HepG2 (cell line): Measurements from ENCODE around the gene ZNF839. TPM values are rescaled to one million over a fixed set of nuclear protein-coding genes. Genes with fewer than 3 reads are reported as not detected.

Source experiments
- ADNP ChIP-seq: sonication (generic); formaldehyde crosslinking; IDR thresholded peaks from 2 replicates; pipeline ENCODE4 v1.4.0; 2020; ENCODE audit warnings: missing genetic modification reagents
- ARID2 ChIP-seq: sonication (generic); formaldehyde crosslinking; IDR thresholded peaks from 2 replicates; pipeline ENCODE4 v1.8.1; 2022; ENCODE audit warnings: mild to moderate bottlenecking, missing genetic modification reagents, borderline replicate concordance
- DMAP1 ChIP-seq: IDR thresholded peaks from 2 replicates; pipeline ENCODE4 v1.6.1; 2016
- DZIP1 ChIP-seq: sonication (generic); formaldehyde crosslinking; IDR thresholded peaks from 2 replicates; pipeline ENCODE4 v1.5.0; 2020; ENCODE audit warnings: mild to moderate bottlenecking, missing genetic modification reagents
- EHMT2 ChIP-seq: fragments of 200-600 bp; sonication (generic); IDR thresholded peaks from 2 replicates; pipeline ENCODE4 v1.7.0; 2017; ENCODE audit warnings: antibody characterized with exemption, low read depth, low read length, borderline replicate concordance
- ESRRA ChIP-seq: sonication (generic); formaldehyde crosslinking; IDR thresholded peaks from 2 replicates; pipeline ENCODE4 v1.5.1; 2020; ENCODE audit warnings: mild to moderate bottlenecking, low read depth, missing genetic modification reagents
- HMGA1 ChIP-seq: sonication (generic); formaldehyde crosslinking; conservative IDR thresholded peaks from 2 replicates; pipeline ENCODE4 v1.4.0; 2020; ENCODE audit warnings: missing genetic modification reagents
- KLF12 ChIP-seq: sonication (generic); formaldehyde crosslinking; IDR thresholded peaks from 2 replicates; pipeline ENCODE4 v1.4.0; 2020; ENCODE audit warnings: missing genetic modification reagents, borderline replicate concordance
- MYC ChIP-seq: sonication (generic); formaldehyde crosslinking; IDR thresholded peaks from 2 replicates; pipeline ENCODE4 v1.9.0; 2021; ENCODE audit warnings: missing genetic modification reagents, borderline replicate concordance
- NPAS2 ChIP-seq: sonication (generic); formaldehyde crosslinking; IDR thresholded peaks from 2 replicates; pipeline ENCODE4 v1.8.0; 2022; ENCODE audit warnings: mild to moderate bottlenecking, missing genetic modification reagents, borderline replicate concordance
- RBM39 ChIP-seq: fragments of 200-400 bp; formaldehyde crosslinking; IDR thresholded peaks from one replicate; pipeline ENCODE4 v1.6.1; 2018; ENCODE audit warnings: antibody characterized with exemption, mild to moderate bottlenecking, low read depth, low read length; ENCODE audit not compliant: poor library complexity, severe bottlenecking
- SIN3A ChIP-seq: IDR thresholded peaks from 2 replicates; pipeline ENCODE4 v1.6.1; 2011; ENCODE audit warnings: low read depth, mild to moderate bottlenecking, control low read depth, low read length, borderline replicate concordance
- SP1 ChIP-seq, 2 experiments: fragments of 450-650 bp in 1 of 2; sonication (generic) in 1 of 2; formaldehyde crosslinking in 1 of 2; IDR thresholded peaks; 2 replicates each; pipeline versions ENCODE4 v1.4.0 to v1.6.1; 2016 to 2020; ENCODE audit warnings: missing genetic modification reagents in 1 of 2
- TFE3 ChIP-seq: IDR thresholded peaks from 2 replicates; pipeline ENCODE4 v1.6.1; 2016
- THYN1 ChIP-seq: sonication (generic); formaldehyde crosslinking; IDR thresholded peaks from 2 replicates; pipeline ENCODE4 v1.8.1; 2023; ENCODE audit warnings: low read depth, mild to moderate bottlenecking, moderate library complexity, missing genetic modification reagents, borderline replicate concordance
- U2AF1 ChIP-seq: fragments of 200-400 bp; formaldehyde crosslinking; optimal IDR thresholded peaks from 2 replicates; pipeline ENCODE3; 2017; ENCODE audit warnings: mild to moderate bottlenecking, low read depth, low read length
- ZNF12 ChIP-seq: sonication (generic); formaldehyde crosslinking; IDR thresholded peaks from 2 replicates; pipeline ENCODE4 v1.5.0; 2020; ENCODE audit warnings: missing genetic modification reagents
- ZNF143 ChIP-seq: sonication (generic); formaldehyde crosslinking; IDR thresholded peaks from 2 replicates; pipeline ENCODE4 v1.4.0; 2020; ENCODE audit warnings: missing genetic modification reagents
- ZNF205 ChIP-seq: IDR thresholded peaks from 2 replicates; pipeline ENCODE4 v1.6.1; 2018; ENCODE audit warnings: missing biosample characterization, missing genetic modification reagents
- ZNF335 ChIP-seq: sonication (generic); formaldehyde crosslinking; IDR thresholded peaks from 2 replicates; pipeline ENCODE4 v1.4.0; 2020; ENCODE audit warnings: missing genetic modification reagents
- ZNF33B ChIP-seq: sonication (generic); formaldehyde crosslinking; IDR thresholded peaks from 2 replicates; pipeline ENCODE4 v1.5.1; 2020; ENCODE audit warnings: mild to moderate bottlenecking, missing genetic modification reagents
- ZNF350 ChIP-seq: sonication (generic); formaldehyde crosslinking; IDR thresholded peaks from 2 replicates; pipeline ENCODE4 v1.4.0; 2020; ENCODE audit warnings: mild to moderate bottlenecking, low read depth, missing genetic modification reagents, borderline replicate concordance
- ZNF557 ChIP-seq: sonication (generic); formaldehyde crosslinking; IDR thresholded peaks from 2 replicates; pipeline ENCODE4 v1.4.0; 2020; ENCODE audit warnings: missing genetic modification reagents
- ZNF7 ChIP-seq: IDR thresholded peaks from 2 replicates; pipeline ENCODE4 v1.6.1; 2016; ENCODE audit warnings: missing biosample characterization, missing genetic modification reagents
- ZNF75D ChIP-seq: sonication (generic); formaldehyde crosslinking; IDR thresholded peaks from 2 replicates; pipeline ENCODE4 v1.8.1; 2023; ENCODE audit warnings: missing genetic modification reagents, mild to moderate bottlenecking, borderline replicate concordance
- ZNF777 ChIP-seq: sonication (generic); formaldehyde crosslinking; IDR thresholded peaks from 2 replicates; pipeline ENCODE4 v1.4.0; 2020; ENCODE audit warnings: missing genetic modification reagents
- ZNF879 ChIP-seq: sonication (generic); formaldehyde crosslinking; IDR thresholded peaks from 2 replicates; pipeline ENCODE4 v1.8.1; 2023; ENCODE audit warnings: missing genetic modification reagents
- ZSCAN25 ChIP-seq: sonication (generic); formaldehyde crosslinking; IDR thresholded peaks from 2 replicates; pipeline ENCODE4 v1.8.0; 2022; ENCODE audit warnings: mild to moderate bottlenecking, missing genetic modification reagents
- polyA plus RNA-seq, 8 experiments: library from polyadenylated mRNA; depleted of rRNA in 3 of 8; stranded (reverse) in 7 of 8; unstranded in 1 of 8; fragments of >200 nt; fragmentation: Illumina TruSeq in 4 of 8; extraction: Trizol in 4 of 8; gene quantifications; 2 replicates each; pipeline versions ENCODE4 v1.2.1 to v1.2.3, GENCODE V29; 2011 to 2016; ENCODE audit warnings: low read depth in 4 of 8, missing spikeins in 1 of 8, mixed read lengths in 1 of 8; ENCODE audit not compliant: insufficient read depth in 1 of 8
- total RNA-seq, 5 experiments: library from RNA; depleted of rRNA; stranded (reverse); fragments of >200 nt; fragmentation: Illumina TruSeq; extraction: Trizol; gene quantifications; 2 replicates each; pipeline ENCODE4 v1.2.3, GENCODE V29; 2016; ENCODE audit warnings: low read depth in 1 of 5

ZNF839 gene
- total and polyA plus RNA-seq, 2 of the 13 experiments (the other 11 are each of a cell fraction or from before 2014, with no cell fraction given): 11.1 to 12.8 TPM

DNA sequence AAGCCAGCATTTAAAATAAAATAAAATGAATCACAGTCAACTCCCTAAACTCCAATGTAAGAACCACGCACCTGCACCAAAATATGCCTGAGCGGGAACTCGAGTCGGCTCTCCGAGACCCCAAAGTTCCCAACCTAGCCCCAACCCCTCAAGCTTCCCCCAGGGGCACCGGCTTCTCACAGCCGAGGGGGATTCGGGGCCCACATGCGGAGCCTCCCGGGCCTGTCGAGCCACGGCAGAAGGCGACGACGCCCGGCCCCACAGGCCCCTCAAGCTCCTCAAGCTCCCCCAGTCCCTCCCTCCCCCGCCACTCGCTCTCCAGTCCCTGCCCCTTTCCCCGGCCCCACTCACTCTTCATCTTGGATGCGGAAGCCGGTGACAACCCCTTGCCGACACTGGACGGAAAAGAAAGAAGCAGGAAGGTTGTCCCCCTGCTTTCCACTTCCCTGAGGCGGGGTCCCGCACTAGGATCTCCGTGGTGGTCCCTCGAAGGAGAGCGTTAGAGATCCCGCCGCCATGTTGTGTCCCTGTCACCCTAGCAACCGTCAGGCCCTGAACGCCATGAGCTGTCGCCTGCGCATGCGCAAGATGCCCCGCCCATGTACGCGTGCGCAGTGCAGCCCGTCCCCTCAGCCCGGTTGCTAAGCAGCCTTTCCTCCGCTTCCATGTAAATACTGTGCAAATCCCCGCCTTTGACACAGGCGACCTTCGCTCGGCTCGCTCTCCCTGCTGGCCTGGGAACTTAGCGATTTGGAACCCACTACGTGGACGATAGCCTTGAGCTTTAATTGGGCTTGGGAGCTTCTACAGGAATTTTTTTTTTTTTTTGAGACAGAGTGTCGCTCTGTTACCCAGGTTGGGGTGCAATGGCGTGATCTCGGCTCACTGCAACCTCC, 14.7 kb upstream of the ZNF839 start, which contains the start of gene MOK (continued):
- no peak for TF ChIP-seq DZIP1 (CRISPR knock-in tag)
- TF ChIP-seq SP1 (IDR thresholded peaks at IDR 0.05): no peak
- peak; percentile 88 for TF ChIP-seq SP1 (CRISPR knock-in tag; IDR thresholded peaks at IDR 0.05)
- TF ChIP-seq MYC (CRISPR knock-in tag): peak; percentile 35; the same call in 1 of the 2 replicates
- TF ChIP-seq ZNF777 (CRISPR knock-in tag): peak; percentile 17; the same call in 1 of the 2 replicates
- no peak for TF ChIP-seq NPAS2
- no peak for TF ChIP-seq KLF12
- peak; percentile 24; the same call in 1 of the 2 replicates for TF ChIP-seq TFE3 (CRISPR knock-in tag)
- peak; percentile 97 for TF ChIP-seq SIN3A
- TF ChIP-seq THYN1 (CRISPR knock-in tag): no peak
- TF ChIP-seq RBM39: no peak
- TF ChIP-seq ZNF12 (CRISPR knock-in tag): no peak
- TF ChIP-seq ZNF557 (CRISPR knock-in tag): no peak
- TF ChIP-seq ADNP (CRISPR knock-in tag): no peak
- no peak; the same call in 1 of the 2 replicates for TF ChIP-seq ZNF205 (CRISPR knock-in tag)
- 0 out of 2 replicates have a peak, but pooled peaks have one; percentile 39 for TF ChIP-seq ESRRA (CRISPR knock-in tag)
- peak; percentile 36; the same call in 1 of the 2 replicates for TF ChIP-seq ZSCAN25 (CRISPR knock-in tag)
- no peak for TF ChIP-seq ZNF335 (CRISPR knock-in tag)
- no peak for TF ChIP-seq ZNF879
- no peak for TF ChIP-seq ZNF33B (CRISPR knock-in tag)
- no peak for TF ChIP-seq ARID2 (CRISPR knock-in tag)
- peak; percentile 81 for TF ChIP-seq DMAP1 (CRISPR knock-in tag)
- TF ChIP-seq ZNF75D (CRISPR knock-in tag): no peak
- no peak for TF ChIP-seq U2AF1
- TF ChIP-seq ZNF143: peak; percentile 19; the same call in 1 of the 2 replicates
- TF ChIP-seq ZNF350 (CRISPR knock-in tag): no peak
- TF ChIP-seq EHMT2: no peak
- no peak for TF ChIP-seq ZNF7 (CRISPR knock-in tag)
- no peak for TF ChIP-seq HMGA1 (CRISPR knock-in tag)
